ENCODE measurements around the gene NXN. TPM values are rescaled to one million over a fixed set of nuclear protein-coding genes. Genes with fewer than 3 reads are reported as not detected.
A peak's percentile ranks its signal among the peaks of the same experiment; 100 is the strongest.

The NXN gene
- total RNA-seq, 1 experiment from 2014 or later: 126 TPM

DNA sequence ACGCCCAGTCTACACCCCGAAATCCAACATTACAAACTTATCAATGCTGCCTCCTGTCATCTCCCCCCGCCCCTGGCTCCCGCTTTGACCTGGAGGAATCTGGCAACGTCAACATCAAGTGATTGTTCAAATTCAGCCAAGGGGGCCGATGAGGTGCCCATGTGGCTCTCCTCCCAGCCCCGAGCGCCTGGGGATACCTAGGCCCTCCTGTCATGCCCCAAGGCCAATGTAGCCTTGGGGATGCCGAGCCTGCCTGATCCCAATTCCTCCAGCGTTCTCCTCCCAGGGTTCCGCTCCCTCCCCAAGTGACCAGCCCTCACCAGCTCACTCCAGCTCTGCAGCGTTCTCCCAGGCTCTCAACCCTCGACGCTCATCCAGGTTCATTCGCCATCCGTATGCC lies 59.4 kb downstream of the NXN start:
- intact Hi-C loops (cut with micrococcal nuclease; ENCODE audit: unreplicated experiment) (no loop called here), in situ Hi-C loops (cut with HindIII; ENCODE audit: low pct_unique_long_range_greater_than_20kb, low sequenced_read_pairs) (no loop called here)
- H3K9me3 ChIP-seq (ENCODE audit: control insufficient read depth, insufficient read depth, low read depth, low read length): no peaks in the 10 kb centered on the region
- peaks cover 45% of the 10 kb centered on the region for H3K4me1 ChIP-seq (ENCODE audit: control insufficient read depth, insufficient read depth, low read length)
- CTCF ChIA-PET: no interaction called here
- H3K27me3 ChIP-seq (ENCODE audit: control insufficient read depth, insufficient read depth, low read length): no peaks in the 10 kb centered on the region
- no peak for ATAC-seq
- H3K27ac ChIP-seq (ENCODE audit: low read length): peak overlapping the region; percentile 70
- no peaks in the 10 kb centered on the region for H3K36me3 ChIP-seq (ENCODE audit: control insufficient read depth, insufficient read depth, low read length)
- POLR2A ChIA-PET: no interaction called here
- TF ChIP-seq SIN3A (IDR thresholded peaks at IDR 0.05; ENCODE audit: borderline replicate concordance, insufficient read depth, low read depth, low read length): no peak
- TF ChIP-seq TCF7L2 (IDR thresholded peaks at IDR 0.05; ENCODE audit: low read depth, low read length): no peak
- TF ChIP-seq POLR2AphosphoS5 (IDR thresholded peaks at IDR 0.05; ENCODE audit: low read depth, low read length): no peak
- TF ChIP-seq, protein P1, sequence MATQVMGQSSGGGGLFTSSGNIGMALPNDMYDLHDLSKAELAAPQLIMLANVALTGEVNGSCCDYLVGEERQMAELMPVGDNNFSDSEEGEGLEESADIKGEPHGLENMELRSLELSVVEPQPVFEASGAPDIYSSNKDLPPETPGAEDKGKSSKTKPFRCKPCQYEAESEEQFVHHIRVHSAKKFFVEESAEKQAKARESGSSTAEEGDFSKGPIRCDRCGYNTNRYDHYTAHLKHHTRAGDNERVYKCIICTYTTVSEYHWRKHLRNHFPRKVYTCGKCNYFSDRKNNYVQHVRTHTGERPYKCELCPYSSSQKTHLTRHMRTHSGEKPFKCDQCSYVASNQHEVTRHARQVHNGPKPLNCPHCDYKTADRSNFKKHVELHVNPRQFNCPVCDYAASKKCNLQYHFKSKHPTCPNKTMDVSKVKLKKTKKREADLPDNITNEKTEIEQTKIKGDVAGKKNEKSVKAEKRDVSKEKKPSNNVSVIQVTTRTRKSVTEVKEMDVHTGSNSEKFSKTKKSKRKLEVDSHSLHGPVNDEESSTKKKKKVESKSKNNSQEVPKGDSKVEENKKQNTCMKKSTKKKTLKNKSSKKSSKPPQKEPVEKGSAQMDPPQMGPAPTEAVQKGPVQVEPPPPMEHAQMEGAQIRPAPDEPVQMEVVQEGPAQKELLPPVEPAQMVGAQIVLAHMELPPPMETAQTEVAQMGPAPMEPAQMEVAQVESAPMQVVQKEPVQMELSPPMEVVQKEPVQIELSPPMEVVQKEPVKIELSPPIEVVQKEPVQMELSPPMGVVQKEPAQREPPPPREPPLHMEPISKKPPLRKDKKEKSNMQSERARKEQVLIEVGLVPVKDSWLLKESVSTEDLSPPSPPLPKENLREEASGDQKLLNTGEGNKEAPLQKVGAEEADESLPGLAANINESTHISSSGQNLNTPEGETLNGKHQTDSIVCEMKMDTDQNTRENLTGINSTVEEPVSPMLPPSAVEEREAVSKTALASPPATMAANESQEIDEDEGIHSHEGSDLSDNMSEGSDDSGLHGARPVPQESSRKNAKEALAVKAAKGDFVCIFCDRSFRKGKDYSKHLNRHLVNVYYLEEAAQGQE (IDR thresholded peaks at IDR 0.05; ENCODE audit: insufficient read depth in 1 of 2, low read depth in 2 of 2, low read length in 1 of 2): no peak
- TF ChIP-seq, protein P2, sequence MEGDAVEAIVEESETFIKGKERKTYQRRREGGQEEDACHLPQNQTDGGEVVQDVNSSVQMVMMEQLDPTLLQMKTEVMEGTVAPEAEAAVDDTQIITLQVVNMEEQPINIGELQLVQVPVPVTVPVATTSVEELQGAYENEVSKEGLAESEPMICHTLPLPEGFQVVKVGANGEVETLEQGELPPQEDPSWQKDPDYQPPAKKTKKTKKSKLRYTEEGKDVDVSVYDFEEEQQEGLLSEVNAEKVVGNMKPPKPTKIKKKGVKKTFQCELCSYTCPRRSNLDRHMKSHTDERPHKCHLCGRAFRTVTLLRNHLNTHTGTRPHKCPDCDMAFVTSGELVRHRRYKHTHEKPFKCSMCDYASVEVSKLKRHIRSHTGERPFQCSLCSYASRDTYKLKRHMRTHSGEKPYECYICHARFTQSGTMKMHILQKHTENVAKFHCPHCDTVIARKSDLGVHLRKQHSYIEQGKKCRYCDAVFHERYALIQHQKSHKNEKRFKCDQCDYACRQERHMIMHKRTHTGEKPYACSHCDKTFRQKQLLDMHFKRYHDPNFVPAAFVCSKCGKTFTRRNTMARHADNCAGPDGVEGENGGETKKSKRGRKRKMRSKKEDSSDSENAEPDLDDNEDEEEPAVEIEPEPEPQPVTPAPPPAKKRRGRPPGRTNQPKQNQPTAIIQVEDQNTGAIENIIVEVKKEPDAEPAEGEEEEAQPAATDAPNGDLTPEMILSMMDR (IDR thresholded peaks at IDR 0.05): no peak
- no TSS peak for BruUV-seq (replicated peaks)
- DNase-seq (ENCODE audit: low read depth, low spot score): no peak
- H3K4me3 ChIP-seq (ENCODE audit: low read depth in 2 of 2, low read length in 2 of 2): no peak overlapping the region

DNA sequence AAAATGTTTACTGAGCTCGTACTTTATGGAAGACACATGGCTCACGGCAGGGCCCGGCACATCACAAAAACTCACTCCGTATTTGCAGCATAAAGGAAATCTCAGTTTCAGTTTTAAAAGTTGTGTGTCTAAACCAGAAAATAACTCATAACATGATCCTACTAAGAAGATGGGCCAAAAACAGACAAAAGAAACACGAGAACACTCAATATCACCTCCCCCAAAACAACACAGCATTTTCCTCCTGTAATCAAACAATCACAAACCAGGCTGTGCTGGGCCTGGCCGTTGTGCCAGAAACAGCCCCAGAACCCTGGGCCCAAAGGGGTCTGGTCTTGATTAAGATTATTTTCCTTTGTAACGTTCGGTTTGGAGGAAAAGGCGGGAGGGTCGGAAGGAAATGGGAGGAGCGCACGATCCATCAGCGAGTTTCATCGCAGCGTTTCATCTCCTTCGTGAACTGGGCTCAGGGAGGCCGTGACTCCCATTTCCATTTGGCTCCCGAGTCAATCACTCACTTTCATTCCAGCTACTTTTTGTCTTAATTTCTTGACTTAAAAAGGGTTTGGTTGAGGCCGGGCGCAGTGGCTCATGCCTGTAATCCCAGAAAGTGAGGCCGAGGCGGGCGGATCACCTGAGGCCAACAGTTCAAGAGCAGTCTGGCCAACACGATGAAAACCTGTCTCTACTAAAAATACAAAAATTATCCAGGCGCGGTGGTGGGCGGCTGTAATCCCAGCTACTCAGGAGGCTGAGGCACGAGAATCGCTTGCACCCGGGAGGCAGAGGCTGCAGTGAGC lies 61.4 kb downstream of the NXN start:
- ChIA-PET CTCF (no interaction called here), POLR2A (no interaction called here)
- ATAC-seq (no peak), DNase-seq (ENCODE audit: low read depth, low spot score) (no peak)
- Histone ChIP-seq H3K4me3 (ENCODE audit: low read depth in 2 of 2, low read length in 2 of 2) (no peak overlapping the region), H3K9me3 (ENCODE audit: control insufficient read depth, insufficient read depth, low read depth, low read length) (no peaks in the 10 kb centered on the region), H3K27me3 (ENCODE audit: control insufficient read depth, insufficient read depth, low read length) (no peaks in the 10 kb centered on the region), H3K36me3 (ENCODE audit: control insufficient read depth, insufficient read depth, low read length) (no peaks in the 10 kb centered on the region), H3K4me1 (ENCODE audit: control insufficient read depth, insufficient read depth, low read length) (peaks cover 53% of the 10 kb centered on the region), H3K27ac (ENCODE audit: low read length) (peak overlapping the region; percentile 32)
- BruUV-seq (replicated peaks): TSS peak; percentile 27
- TF ChIP-seq, protein P2 (IDR thresholded peaks at IDR 0.05): no peak
- in situ Hi-C loops (cut with HindIII; ENCODE audit: low pct_unique_long_range_greater_than_20kb, low sequenced_read_pairs): no loop called here
- intact Hi-C loops (cut with micrococcal nuclease; ENCODE audit: unreplicated experiment): no loop called here

All from Panc1 (cell line).